Transverse colon (tissue), 4 donors: Measurements from ENCODE around the gene ADGRG2. TPM values are rescaled to one million over a fixed set of nuclear protein-coding genes. Genes with fewer than 3 reads are reported as not detected.

Source experiments
- DNase-seq: peaks from one replicate; pipeline ENCODE4 v3.0.0-alpha.2; 2019
- H3K27ac ChIP-seq, 4 donors: fragments of 200-600 bp; sonication (generic); 2 replicates each; pipeline ENCODE4 v1.5.1; 2016 to 2018; ENCODE audit warnings: inconsistent platforms in 4 of 4
- H3K27me3 ChIP-seq: fragments of 200-600 bp; sonication (generic); 2 replicates; pipeline ENCODE4 v1.5.1; 2017; ENCODE audit warnings: inconsistent platforms
- H3K36me3 ChIP-seq, 4 donors: fragments of 200-600 bp; sonication (generic); 2 replicates each; pipeline ENCODE4 v1.5.1; 2017 to 2019; ENCODE audit warnings: inconsistent platforms in 4 of 4
- H3K4me1 ChIP-seq, 4 donors: fragments of 200-600 bp; sonication (generic); 2 replicates each; pipeline ENCODE4 v1.5.1; 2017 to 2020; ENCODE audit warnings: inconsistent platforms in 4 of 4
- H3K4me3 ChIP-seq, 4 donors: fragments of 200-600 bp; sonication (generic); 1 replicate in 1 of 4; 2 replicates in 3 of 4; pipeline versions ENCODE4 v1.5.1 to v1.6.1; 2017 to 2019; ENCODE audit warnings: inconsistent platforms in 4 of 4
- H3K9me3 ChIP-seq, 2 donors: fragments of 200-600 bp; sonication (generic); 2 replicates each; pipeline ENCODE4 v1.5.1; 2017 to 2019; ENCODE audit warnings: inconsistent platforms in 2 of 2
- CTCF ChIP-seq, 5 experiments: fragments of 200-600 bp in 3 of 5; fragments of 450-650 bp in 2 of 5; sonication (generic) in 3 of 5; IDR thresholded peaks; 1 replicate in 2 of 5; 2 replicates in 3 of 5; pipeline ENCODE4 v1.5.1; 2016 to 2017; ENCODE audit warnings: antibody characterized with exemption in 5 of 5, inconsistent platforms in 3 of 5, mild to moderate bottlenecking in 2 of 5, moderate library complexity in 1 of 5
- EP300 ChIP-seq: sonication (generic); formaldehyde crosslinking; IDR thresholded peaks from one replicate; pipeline ENCODE4 v1.6.1; 2017; ENCODE audit warnings: antibody characterized with exemption, low read depth
- POLR2A ChIP-seq: fragments of 450-650 bp; IDR thresholded peaks from one replicate; pipeline ENCODE4 v1.6.1; 2016; ENCODE audit warnings: antibody characterized with exemption, mild to moderate bottlenecking, moderate library complexity
- POLR2AphosphoS5 ChIP-seq, 3 donors: sonication (generic); formaldehyde crosslinking; IDR thresholded peaks; one replicate each; pipeline ENCODE4 v1.6.1; 2016; ENCODE audit warnings: antibody characterized with exemption in 3 of 3
- WGBS, 2 donors: methylation state at CpG; one replicate each; pipeline ENCODE4 v1.1.5; 2018; ENCODE audit warnings: low coverage in 1 of 2; 5-methylcytosine and 5-hydroxymethylcytosine counted together
- in situ Hi-C, 4 donors: fragments of 200-750 bp; cut with MboI; loops; one replicate each; pipeline versions ENCODE4 v1.15.0 to v1.15.1; 2017; ENCODE audit warnings: low sequenced_read_pairs in 3 of 4, low pct_ligation_motif_present in 1 of 4, low pct_unique_long_range_greater_than_20kb in 1 of 4
- intact Hi-C: fragments of 100-400 bp; cut with DNase I; formaldehyde crosslinking; loops from one replicate; pipeline ENCODE4 v1.15.1; 2023; ENCODE audit warnings: low total_unique reads
- total RNA-seq, 4 donors: library from RNA; depleted of rRNA; stranded (reverse); fragments of >200 nt; gene quantifications; one replicate each; pipeline ENCODE4 v1.1.0, GENCODE V29; 2016

The ADGRG2 gene
- total RNA-seq, 4 donors from 2014 or later: 0.41 to 0.64 TPM; not detected in 2

- H3K4me3 ChIP-seq: no peak overlapping the region
- TF ChIP-seq POLR2A (no peak), EP300 (no peak), CTCF (IDR thresholded peaks at IDR 0.05) (no peak), POLR2AphosphoS5 (IDR thresholded peaks at IDR 0.05) (no peak)
- no peaks in the 10 kb centered on the region for H3K27me3 ChIP-seq
- DNase-seq: no peak
- H3K36me3 ChIP-seq: no peaks in the 10 kb centered on the region
- in situ Hi-C loops: no loop called here
- 81 to 83% methylated on average over 3 to 12 of the region's 12 CpGs for WGBS, 2 donors
- no peaks in the 10 kb centered on the region for H3K9me3 ChIP-seq
- H3K27ac ChIP-seq: no peak overlapping the region
- intact Hi-C loops: no loop called here
- H3K4me1 ChIP-seq: no peaks in the 10 kb centered on the region
Observed at GRCh38 chrX:19097553-19098283, 24.6 kb downstream of the ADGRG2 start.

- Histone ChIP-seq H3K27ac (no peak overlapping the region), H3K9me3 (no peaks in the 10 kb centered on the region), H3K36me3 (no peaks in the 10 kb centered on the region), H3K4me3 (no peak overlapping the region), H3K27me3 (no peaks in the 10 kb centered on the region), H3K4me1 (no peaks in the 10 kb centered on the region)
- in situ Hi-C loops (no loop called here), intact Hi-C loops (no loop called here)
- WGBS, 2 donors: 96% methylated on average over 2 of the region's 2 CpGs; no CpG with 5 or more reads in 1 of the 2 donors
- TF ChIP-seq CTCF (IDR thresholded peaks at IDR 0.05) (no peak), POLR2A (no peak), EP300 (no peak), POLR2AphosphoS5 (IDR thresholded peaks at IDR 0.05) (no peak)
- no peak for DNase-seq
Observed at GRCh38 chrX:19096586-19096985, 25.7 kb downstream of the ADGRG2 start.

GRCh38 chrX:19094654-19095053 lies 27.6 kb downstream of the ADGRG2 start:
- in situ Hi-C loops: no loop called here
- WGBS, 2 donors: 78% methylated on average over 12 of the region's 12 CpGs; no CpG with 5 or more reads in 1 of the 2 donors
- H3K9me3 ChIP-seq: no peaks in the 10 kb centered on the region
- no peaks in the 10 kb centered on the region for H3K27me3 ChIP-seq
- DNase-seq: no peak
- TF ChIP-seq POLR2AphosphoS5 (IDR thresholded peaks at IDR 0.05) (no peak), EP300 (no peak), CTCF (IDR thresholded peaks at IDR 0.05) (no peak), POLR2A (no peak)
- H3K27ac ChIP-seq: no peak overlapping the region
- intact Hi-C loops: no loop called here
- H3K4me3 ChIP-seq: no peak overlapping the region
- no peaks in the 10 kb centered on the region for H3K36me3 ChIP-seq
- no peaks in the 10 kb centered on the region for H3K4me1 ChIP-seq

GRCh38 chrX:19091596-19091995 lies 30.7 kb downstream of the ADGRG2 start:
- TF ChIP-seq CTCF (IDR thresholded peaks at IDR 0.05) (no peak), EP300 (no peak), POLR2AphosphoS5 (IDR thresholded peaks at IDR 0.05) (no peak), POLR2A (no peak)
- no peak for DNase-seq
- H3K27me3 ChIP-seq: no peaks in the 10 kb centered on the region
- intact Hi-C loops: no loop called here
- WGBS, 2 donors: 82 to 100% methylated on average over 4 to 6 of the region's 6 CpGs
- no peaks in the 10 kb centered on the region for H3K9me3 ChIP-seq
- no peak overlapping the region for H3K4me3 ChIP-seq
- in situ Hi-C loops: no loop called here
- no peak overlapping the region for H3K27ac ChIP-seq
- no peaks in the 10 kb centered on the region for H3K36me3 ChIP-seq
- no peaks in the 10 kb centered on the region for H3K4me1 ChIP-seq
